SK-N-SH treated with all-trans-retinoic acid at 6 μM for 48 hours (cell line): ENCODE data around the gene TSHZ3.

ENCODE experiments used
- ARNTL ChIP-seq: fragments of 450-650 bp; formaldehyde crosslinking; IDR thresholded peaks from 2 replicates; pipeline ENCODE4 v1.5.0; 2020; ENCODE audit warnings: low read depth, mild to moderate bottlenecking, moderate library complexity, borderline replicate concordance
- BACH2 ChIP-seq: fragments of 250-450 bp; sonication (Bioruptor Pico); IDR thresholded peaks from 2 replicates; pipeline ENCODE4 v1.9.0; 2021; ENCODE audit warnings: mild to moderate bottlenecking, borderline replicate concordance
- PATZ1 ChIP-seq: fragments of 250-450 bp; sonication (Bioruptor Pico); IDR thresholded peaks from 2 replicates; pipeline ENCODE4 v1.8.0; 2020; ENCODE audit warnings: mild to moderate bottlenecking, moderate library complexity, borderline replicate concordance
- RARB ChIP-seq: fragments of 250-450 bp; sonication (Bioruptor Pico); IDR thresholded peaks from 2 replicates; pipeline ENCODE4 v1.8.0; 2021; ENCODE audit warnings: mild to moderate bottlenecking, moderate library complexity
- TCF4 ChIP-seq: fragments of 250-450 bp; sonication (Bioruptor Pico); IDR thresholded peaks from 2 replicates; pipeline ENCODE4 v1.8.0; 2021; ENCODE audit warnings: mild to moderate bottlenecking, moderate library complexity, borderline replicate concordance
- TOX ChIP-seq: fragments of 250-450 bp; sonication (Bioruptor Pico); IDR thresholded peaks from 2 replicates; pipeline ENCODE4 v1.8.0; 2021; ENCODE audit warnings: mild to moderate bottlenecking, moderate library complexity, borderline replicate concordance
- ZFP3 ChIP-seq: fragments of 250-450 bp; sonication (Bioruptor Pico); IDR thresholded peaks from 2 replicates; pipeline ENCODE4 v1.5.0; 2020; ENCODE audit warnings: mild to moderate bottlenecking, moderate library complexity
- ZNF70 ChIP-seq: fragments of 450-650 bp; formaldehyde crosslinking; IDR thresholded peaks from 2 replicates; pipeline ENCODE4 v1.5.0; 2020; ENCODE audit warnings: mild to moderate bottlenecking, moderate library complexity
- ZNF8 ChIP-seq: fragments of 450-650 bp; formaldehyde crosslinking; IDR thresholded peaks from 2 replicates; pipeline ENCODE4 v1.5.0; 2020; ENCODE audit warnings: mild to moderate bottlenecking, moderate library complexity
- TF ChIP-seq, protein P1 (sequence below): fragments of 250-450 bp; sonication (Bioruptor Pico); IDR thresholded peaks from 2 replicates; pipeline ENCODE4 v1.5.1; 2020; ENCODE audit warnings: low read depth, mild to moderate bottlenecking, moderate library complexity

DNA sequence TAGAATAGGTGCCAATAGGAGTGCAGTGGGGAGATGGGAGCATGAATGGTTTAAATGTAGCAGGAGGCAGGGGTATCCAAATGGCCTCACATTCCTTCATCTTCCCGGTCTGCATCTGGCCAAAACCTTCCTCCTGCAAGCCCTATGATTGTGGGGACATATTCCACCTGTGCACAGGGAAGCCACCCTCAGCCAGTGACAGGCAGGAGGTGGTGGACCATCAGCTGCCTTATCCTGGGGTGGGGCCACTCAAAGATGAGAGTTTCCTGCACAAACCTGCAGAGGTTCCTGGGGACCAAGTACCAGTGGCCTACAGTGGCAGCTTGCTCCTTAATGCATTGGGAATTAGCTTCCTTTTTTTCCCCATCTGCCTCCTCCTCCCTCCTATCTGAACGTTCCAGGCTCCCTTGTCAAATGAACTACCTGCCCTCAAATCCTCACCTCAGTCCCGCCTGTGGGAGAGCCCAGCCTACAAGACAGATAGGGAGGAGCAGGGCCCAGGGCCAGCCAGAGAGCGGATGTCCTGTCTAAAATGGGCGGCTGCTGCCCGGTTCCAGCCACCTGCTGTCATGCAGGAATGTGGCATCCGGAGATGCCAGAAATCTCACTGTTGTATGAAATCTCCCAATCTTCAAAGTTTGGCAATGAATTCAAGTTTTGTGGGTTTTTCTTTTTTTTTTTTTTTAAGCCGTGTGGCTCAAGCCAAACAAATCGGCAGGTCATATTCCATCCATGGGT lies 85.0 kb downstream of the TSHZ3 start:
- no peak for TF ChIP-seq ZNF70 (CRISPR knock-in tag)
- TF ChIP-seq ZFP3 (CRISPR knock-in tag), result no peak
- no peak for TF ChIP-seq TCF4 (CRISPR knock-in tag)
- no peak for TF ChIP-seq ARNTL (CRISPR knock-in tag)
- no peak for TF ChIP-seq RARB (CRISPR knock-in tag)
- no peak for TF ChIP-seq TOX (CRISPR knock-in tag)
- no peak for TF ChIP-seq PATZ1 (CRISPR knock-in tag)
- no peak for TF ChIP-seq ZNF8
- TF ChIP-seq, protein P1, sequence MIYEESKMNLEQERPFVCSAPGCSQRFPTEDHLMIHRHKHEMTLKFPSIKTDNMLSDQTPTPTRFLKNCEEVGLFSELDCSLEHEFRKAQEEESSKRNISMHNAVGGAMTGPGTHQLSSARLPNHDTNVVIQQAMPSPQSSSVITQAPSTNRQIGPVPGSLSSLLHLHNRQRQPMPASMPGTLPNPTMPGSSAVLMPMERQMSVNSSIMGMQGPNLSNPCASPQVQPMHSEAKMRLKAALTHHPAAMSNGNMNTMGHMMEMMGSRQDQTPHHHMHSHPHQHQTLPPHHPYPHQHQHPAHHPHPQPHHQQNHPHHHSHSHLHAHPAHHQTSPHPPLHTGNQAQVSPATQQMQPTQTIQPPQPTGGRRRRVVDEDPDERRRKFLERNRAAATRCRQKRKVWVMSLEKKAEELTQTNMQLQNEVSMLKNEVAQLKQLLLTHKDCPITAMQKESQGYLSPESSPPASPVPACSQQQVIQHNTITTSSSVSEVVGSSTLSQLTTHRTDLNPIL (CRISPR knock-in tag), result no peak
- TF ChIP-seq BACH2 (CRISPR knock-in tag), result no peak
